HG03432 (cell line): ENCODE data around the gene LMOD3.
A peak's percentile ranks its signal among the peaks of the same experiment; 100 is the strongest.

Source experiments
- ATAC-seq: cut with Tn5 transposase; IDR thresholded peaks from one replicate; pipeline ENCODE4 v1.9.1; 2021; ENCODE audit warnings: mild to moderate bottlenecking, moderate library complexity; ENCODE audit not compliant: unreplicated experiment

LMOD3 gene

DNA sequence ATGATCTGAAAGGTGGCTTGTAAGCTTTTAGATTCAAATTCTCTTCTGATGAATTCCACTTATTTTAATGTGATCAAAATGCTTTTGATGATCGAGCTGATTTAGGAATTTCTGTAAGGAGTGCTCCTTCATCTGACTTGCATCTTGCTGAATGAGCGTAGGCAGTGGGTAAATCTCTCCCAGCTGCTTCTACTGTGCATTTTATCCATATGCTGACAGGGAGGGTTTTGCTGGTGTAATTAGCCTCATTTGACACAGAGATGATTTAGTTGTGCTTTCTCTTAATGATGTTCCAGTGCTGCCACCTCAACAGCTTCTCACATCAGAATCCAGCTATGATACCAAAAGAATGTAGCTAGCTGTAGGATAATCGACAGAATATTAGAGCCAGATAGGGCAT is 3.8 kb upstream of the LMOD3 start:
- no peak for ATAC-seq

GRCh38 chr3:69121950-69122349 is 445 bp downstream of the LMOD3 start:
- ATAC-seq = no peak

- no peak for ATAC-seq
Observed at GRCh38 chr3:69121513-69121912, 882 bp downstream of the LMOD3 start.

DNA sequence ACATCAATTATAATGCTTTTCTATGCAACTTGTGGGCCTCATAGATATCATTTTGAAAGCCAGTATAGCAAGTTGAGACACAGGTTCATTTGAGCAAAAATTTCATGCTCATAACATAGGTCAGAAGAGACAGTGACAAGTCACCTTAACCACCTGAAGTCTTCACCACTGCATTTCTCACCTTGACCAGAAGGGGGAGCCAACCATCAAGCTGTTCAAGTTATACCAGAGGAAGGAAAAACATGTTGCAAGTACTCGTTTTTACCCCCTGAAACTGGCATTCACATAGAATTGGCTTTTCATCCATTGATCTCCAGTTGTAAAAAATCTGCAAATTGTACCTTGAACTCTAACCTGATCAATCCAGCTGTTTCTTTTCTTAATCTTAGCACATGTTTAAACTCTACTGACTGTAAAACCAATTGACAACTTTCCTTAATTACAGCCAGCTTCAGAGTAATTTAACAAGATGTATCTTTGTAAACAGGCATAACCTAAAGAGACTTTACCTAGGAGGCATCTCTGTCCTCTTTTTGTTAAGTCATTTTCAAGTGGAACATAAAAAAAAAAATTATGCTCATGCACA is 1.4 kb downstream of the LMOD3 start:
- ATAC-seq = peak; percentile 91

DNA sequence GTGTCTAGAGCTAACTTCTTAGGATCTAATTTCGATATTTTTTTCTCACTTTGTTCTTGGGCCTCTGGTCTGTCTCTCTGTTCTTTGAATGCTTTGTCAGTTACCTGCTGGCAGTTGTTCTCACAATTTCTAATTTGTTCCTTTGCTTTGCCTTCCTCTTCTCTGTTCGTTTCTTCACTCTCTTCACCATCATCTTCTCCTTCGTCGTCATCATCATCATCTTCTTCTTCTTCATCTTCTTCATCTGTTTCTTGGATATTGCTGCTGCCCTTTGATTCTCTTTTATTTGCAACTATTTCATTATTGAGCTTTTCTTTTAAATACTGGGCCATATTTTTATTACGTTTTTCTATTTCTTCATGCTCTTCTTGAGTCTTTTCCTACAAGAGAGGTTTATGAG is 2.7 kb downstream of the LMOD3 start:
- ATAC-seq = no peak

GRCh38 chr3:69119138-69119537 is 3.3 kb downstream of the LMOD3 start:
- no peak for ATAC-seq

GRCh38 chr3:69118555-69118954 is 3.8 kb downstream of the LMOD3 start:
- no peak for ATAC-seq

DNA sequence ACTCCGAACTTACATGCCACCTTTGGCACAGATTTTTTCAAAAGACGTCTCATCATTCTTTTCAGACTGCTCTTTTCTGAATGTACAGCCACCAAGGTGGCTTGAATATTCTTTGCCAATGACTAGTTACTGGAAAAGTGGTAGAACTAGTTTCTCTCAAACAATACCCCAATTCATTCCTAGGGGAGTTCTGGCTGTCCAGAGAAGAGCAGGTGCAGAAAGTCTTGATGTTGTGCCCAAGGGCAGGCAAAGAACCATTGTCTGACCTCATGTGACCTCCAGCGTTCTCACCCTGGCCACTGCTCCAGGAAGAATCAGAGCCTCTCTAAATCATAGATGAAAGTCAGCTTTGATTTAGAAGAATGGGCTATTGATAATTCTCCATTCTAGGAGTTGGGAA is 5.5 kb downstream of the LMOD3 start:
- no peak for ATAC-seq

- ATAC-seq = no peak
Observed at GRCh38 chr3:69116162-69116561, 6.2 kb downstream of the LMOD3 start.

DNA sequence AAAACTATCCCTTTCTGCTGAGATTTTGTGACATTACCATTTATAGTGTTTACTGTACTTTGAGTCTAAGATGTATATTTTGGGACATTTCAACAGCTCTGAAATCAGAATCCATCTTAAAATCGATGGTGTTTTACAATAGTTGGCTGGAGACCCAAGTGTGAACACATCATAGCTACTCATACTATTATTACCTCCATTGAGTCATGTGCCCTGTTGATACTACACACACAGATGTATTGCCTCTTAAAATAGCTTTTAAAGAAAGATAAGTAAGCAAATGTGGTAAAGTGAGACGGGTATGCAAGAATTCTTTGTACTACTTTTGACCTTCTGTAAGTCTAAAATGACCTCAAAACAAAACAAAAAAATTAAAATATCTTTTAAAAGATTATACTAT is 6.7 kb downstream of the LMOD3 start:
- ATAC-seq = no peak

DNA sequence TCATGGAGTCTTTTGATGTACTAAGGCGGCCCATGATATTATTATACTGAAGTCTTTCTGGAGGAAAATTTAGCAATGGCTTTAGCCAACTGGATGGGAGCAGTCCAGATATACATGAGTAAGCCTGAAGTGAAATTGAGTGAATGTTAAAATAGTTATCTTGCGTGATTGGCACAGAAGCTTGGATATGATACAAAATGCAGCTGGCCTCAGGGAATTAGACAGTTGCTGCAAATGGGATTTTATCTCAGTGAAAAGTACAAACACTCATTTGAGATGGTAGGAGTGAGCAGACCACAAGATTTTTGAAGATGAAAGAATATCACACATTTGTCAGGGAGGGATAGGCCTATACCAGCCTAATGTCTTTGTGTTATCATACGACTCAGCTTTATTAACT is 8.9 kb downstream of the LMOD3 start:
- ATAC-seq = no peak

- ATAC-seq = peak; percentile 60
Observed at GRCh38 chr3:69110941-69111546, 11.4 kb downstream of the LMOD3 start.

DNA sequence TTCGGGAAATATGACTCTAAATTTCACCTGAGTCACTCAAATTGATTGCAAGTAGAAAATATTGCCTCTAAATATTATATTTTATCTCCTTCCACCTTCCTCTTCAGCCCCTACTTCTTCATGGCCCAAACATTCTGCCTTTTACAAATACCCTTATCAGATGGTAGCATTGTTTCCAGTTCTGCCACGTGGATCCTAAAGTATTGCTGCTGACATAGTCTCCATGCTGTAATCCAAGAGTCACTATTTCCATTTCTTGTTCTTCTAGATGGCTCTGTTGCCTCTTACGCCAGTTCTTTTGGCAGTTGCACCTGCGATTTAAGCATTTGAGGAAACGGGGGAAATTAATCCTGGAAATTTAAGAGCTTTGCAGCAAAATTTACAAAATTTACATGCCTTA is 13.6 kb downstream of the LMOD3 start:
- no peak for ATAC-seq

DNA sequence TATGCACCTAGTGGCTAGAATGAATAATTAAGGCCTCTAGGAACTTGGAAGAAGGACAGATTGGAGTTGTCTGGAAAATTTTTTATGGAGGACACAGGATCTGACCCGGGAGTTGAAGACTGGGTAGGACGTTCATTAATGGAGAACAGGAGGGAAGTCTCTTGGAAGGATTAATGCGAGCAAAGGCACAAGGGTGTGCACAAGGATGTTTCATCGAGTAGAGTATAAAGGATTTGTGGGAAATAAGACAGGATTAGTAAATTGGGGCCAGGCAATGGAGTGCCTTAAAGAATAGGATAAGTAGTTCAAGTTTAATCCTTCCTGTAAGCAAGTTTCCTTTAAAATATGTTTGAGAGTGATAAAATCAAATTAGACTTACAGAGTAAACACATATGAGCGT is 14.6 kb downstream of the LMOD3 start:
- ATAC-seq = no peak

GRCh38 chr3:69105320-69105719 is 17.1 kb downstream of the LMOD3 start:
- no peak for ATAC-seq

- no peak for ATAC-seq
Observed at GRCh38 chr3:69104586-69104985, 17.8 kb downstream of the LMOD3 start.

- no peak for ATAC-seq
Observed at GRCh38 chr3:69103123-69103522, 19.3 kb downstream of the LMOD3 start.

- ATAC-seq = no peak
Observed at GRCh38 chr3:69102384-69102783, 20.0 kb downstream of the LMOD3 start.

DNA sequence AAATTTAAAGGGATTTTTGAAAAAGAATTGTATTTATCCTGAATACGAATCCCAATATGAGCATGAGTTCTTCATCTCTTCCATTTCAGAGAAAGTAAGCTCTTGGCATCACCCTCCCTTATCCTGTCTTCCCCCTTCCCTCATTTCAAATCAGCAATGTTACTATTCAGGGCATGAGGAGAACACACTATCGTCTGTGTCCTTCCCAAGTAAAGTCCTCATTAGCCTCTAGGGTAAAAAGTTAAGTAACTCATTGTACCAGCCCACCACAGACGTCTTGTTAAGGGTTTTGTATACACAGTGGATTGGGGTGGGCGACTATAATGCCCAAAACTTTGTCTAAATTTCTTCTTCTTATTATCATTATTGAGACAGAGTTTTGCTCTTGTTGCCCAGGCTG is 22.8 kb downstream of the LMOD3 start:
- ATAC-seq = no peak

DNA sequence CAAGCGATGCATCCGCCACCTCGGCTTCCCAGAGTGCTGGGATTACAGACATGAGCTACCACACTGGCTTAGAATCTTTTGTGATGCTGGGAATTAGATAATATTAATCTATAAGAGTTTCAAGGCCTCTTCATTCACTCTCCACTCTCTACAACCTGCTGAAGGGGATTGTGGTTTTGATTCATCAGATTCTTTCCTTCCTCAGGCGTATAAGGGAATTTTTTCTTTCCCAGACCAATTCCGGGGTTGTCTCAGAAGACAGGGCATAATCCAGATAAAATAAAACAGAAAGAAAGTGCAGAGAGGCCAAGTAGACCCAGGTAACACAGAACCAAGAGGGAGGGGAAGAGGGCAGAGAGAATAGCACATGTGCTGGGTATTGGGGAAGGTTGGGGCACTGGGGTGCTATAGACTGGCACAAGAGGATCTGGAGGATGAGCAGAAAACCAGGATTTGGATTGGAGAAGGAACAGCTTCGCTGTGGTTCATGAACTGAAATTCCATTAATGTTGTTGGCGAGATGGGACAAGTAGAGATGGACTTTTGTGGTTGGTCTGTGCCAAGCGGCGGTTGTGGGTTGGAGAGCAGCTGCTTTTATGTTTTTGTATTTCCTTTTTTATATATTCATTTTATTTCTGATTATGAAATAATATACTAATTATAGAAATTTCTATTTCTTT is 24.8 kb downstream of the LMOD3 start:
- no peak for ATAC-seq

- no peak for ATAC-seq
Observed at GRCh38 chr3:69096299-69096698, 26.1 kb downstream of the LMOD3 start.

GRCh38 chr3:69095636-69096035 is 26.8 kb downstream of the LMOD3 start:
- no peak for ATAC-seq
